ENCODE data around the gene PMVK.
"Not testable (repeated sequence)": the region's sequence is repeated elsewhere in the genome, so short reads cannot be mapped to it uniquely, and the experiment has no call there.

Gene PMVK

DNA sequence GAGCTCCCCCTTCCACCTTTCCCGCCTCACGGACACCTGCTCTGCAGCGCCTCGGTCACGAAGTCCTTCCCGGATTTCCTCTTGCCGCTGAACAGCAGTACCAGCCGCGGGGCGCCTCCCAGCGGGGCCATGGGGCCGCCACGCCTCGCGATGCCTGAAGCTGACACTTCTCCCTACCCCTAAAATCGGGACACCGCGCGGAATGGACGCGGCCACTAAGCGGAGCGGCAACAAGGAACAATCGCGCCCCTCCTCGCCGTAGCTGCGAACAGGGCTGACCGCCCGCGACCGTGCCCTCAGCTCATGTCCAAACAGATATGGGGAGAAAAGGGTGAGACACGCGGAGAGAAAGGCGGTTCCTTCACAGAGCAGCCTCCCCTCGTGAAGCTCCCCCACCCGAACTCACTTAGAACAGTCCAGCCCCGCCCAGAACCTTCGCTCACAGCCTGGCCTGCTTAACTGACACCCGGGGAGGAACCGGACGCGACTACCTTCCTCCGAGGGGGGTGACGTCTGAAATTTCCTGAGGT, at the start of gene PMVK:
Gene PMVK, minus strand, starts transcription at position 165 of the 530 bp plus-strand sequence. Its CDS starts 34 bp downstream, at position 131.
- in situ Hi-C loops (cut with HindIII; ENCODE audit: low sequenced_read_pairs) = no loop called here

- in situ Hi-C loops (cut with HindIII; ENCODE audit: low sequenced_read_pairs) = no loop called here
Measured at GRCh38 chr1:154983776-154984466, 47.4 kb upstream of the PMVK start.

DNA sequence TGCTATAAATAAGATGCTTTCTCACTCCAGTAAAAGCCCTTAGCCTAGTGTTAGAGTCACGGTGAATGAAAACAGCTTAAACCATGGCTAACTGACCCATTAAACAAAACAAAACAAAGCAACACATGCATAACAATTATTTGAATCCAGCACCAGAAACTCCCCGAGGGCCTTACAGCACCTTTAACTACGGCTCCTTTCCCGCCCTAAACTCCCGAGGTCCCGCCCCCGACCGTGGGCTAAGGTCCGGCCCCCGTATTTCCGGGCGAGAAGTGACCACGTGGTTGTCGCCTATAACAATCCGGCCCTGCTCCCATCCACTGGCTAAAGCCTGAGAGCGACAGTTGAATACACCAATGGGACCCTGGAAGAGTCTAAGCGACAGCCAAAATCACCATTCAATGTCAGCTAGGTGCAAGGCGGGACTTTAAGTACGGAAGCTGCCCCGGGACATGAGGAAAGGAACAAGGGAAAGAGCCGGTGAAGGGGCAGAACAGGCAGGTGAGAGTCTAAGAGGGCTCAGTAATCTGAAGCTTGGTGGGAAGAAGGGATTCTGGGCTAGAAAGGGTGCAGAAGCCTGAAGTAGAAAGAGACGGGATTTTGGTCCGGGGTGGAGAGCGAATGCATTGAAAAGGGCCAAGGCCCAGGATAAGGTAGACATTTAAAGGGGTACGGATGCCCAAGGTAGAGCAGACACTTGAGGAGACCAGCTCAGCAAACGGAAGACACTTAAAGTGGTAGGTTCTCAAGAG, 46.6 kb upstream of the PMVK start, which contains the start of gene FLAD1:
Gene FLAD1, plus strand, starts transcription at position 448 of the 752 bp plus-strand sequence. CDS start 351 bp downstream, outside the sequence.
- in situ Hi-C loops (cut with HindIII; ENCODE audit: low sequenced_read_pairs) = no loop called here

GRCh38 chr1:154982341-154982740, 45.8 kb upstream of the PMVK start:
- in situ Hi-C loops (cut with HindIII; ENCODE audit: low sequenced_read_pairs) = no loop called here

- in situ Hi-C loops (cut with HindIII; ENCODE audit: low sequenced_read_pairs) = no loop called here
Measured at GRCh38 chr1:154978360-154978759, 41.8 kb upstream of the PMVK start.

DNA sequence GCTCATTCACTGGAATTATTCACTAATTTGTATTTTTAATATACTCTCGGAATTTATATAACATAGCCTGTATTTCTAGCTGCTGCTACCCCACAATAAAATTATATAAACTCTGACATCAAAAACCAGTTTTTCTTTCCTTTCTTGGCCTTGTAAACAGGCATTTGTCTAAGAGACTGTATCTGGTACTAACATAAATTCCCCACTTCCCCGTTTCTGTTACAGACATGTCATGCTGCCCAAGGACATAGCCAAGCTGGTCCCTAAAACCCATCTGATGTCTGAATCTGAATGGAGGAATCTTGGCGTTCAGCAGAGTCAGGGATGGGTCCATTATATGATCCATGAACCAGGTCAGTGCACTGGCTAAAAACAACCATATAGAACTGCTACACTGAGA, 41.2 kb upstream of the PMVK start:
- in situ Hi-C loops (cut with HindIII; ENCODE audit: low sequenced_read_pairs) = not testable (repeated sequence)

GRCh38 chr1:154975409-154976059, 39.0 kb upstream of the PMVK start:
- in situ Hi-C loops (cut with HindIII; ENCODE audit: low sequenced_read_pairs) = no loop called here

DNA sequence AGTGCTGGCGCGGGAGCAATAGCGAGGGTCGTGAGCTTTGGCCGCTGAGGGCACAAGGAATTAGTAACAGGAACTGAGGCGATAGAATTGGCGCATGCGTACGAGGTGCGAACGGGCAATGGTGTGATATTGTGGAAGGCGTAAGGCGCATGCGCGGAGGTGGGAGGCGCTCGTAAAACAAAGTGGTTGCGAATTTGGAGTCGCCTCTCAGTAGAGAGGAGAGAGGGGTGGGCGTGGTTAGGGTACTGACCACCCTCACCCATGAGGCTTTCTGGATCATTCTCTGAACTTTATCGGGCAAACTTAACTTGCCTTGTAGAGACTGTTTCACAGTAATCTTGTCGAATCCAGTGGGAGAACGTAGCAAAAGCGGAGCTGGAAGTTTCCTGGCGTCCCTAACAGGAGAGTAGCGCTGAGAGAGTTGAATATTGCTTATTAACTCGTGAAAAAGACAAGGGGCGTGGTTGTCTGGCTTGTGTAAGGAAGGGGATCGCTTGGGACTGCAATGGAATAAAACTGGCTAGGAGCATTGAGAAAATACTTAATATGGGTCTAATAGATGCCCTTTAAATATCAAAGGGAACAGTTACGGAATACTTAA, 38.4 kb upstream of the PMVK start:
- in situ Hi-C loops (cut with HindIII; ENCODE audit: low sequenced_read_pairs) = no loop called here

- in situ Hi-C loops (cut with HindIII; ENCODE audit: low sequenced_read_pairs) = no loop called here
Measured at GRCh38 chr1:154974102-154974807, 37.7 kb upstream of the PMVK start, which contains the start of gene CKS1B. CKS1B (plus strand) TSS chr1:154974681; CDS start chr1:154974746, 65 bp downstream.

DNA sequence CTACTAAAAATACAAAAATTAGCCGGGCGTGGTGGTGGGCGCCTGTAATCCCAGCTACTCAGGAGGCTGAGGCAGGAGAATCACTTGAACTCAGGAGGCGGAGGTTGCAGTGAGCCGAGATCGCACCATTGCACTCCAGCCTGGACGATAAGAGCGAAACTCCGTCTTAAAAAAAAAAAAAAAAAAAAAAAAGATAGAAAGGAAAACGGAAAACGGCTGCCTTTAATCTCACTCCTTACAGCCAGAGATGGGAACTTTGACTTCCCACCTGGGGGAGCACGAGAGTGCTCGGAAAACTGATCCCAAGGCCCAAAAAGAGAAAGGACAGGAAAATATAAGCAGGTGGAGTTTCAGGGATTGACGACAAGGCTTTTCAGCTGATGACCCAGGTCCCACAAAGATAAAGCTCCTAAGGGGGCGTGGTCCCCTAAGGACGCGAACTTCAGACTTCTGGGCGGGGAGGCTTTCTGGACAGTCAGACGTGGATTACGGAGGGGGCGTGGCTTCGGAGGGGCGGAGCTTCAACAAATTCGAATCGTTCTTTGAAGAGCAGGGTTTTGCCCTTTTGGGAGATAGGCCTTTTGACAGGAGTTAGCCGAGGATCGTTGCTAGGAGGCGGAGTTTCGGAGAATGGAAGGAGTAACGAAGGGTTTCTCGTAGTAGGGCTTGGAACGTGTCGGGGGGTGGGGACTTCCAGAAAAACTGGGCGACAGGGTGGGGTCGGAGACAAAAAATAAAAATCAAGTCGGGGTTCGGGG, 37.0 kb upstream of the PMVK start:
- in situ Hi-C loops (cut with HindIII; ENCODE audit: low sequenced_read_pairs) = no loop called here

DNA sequence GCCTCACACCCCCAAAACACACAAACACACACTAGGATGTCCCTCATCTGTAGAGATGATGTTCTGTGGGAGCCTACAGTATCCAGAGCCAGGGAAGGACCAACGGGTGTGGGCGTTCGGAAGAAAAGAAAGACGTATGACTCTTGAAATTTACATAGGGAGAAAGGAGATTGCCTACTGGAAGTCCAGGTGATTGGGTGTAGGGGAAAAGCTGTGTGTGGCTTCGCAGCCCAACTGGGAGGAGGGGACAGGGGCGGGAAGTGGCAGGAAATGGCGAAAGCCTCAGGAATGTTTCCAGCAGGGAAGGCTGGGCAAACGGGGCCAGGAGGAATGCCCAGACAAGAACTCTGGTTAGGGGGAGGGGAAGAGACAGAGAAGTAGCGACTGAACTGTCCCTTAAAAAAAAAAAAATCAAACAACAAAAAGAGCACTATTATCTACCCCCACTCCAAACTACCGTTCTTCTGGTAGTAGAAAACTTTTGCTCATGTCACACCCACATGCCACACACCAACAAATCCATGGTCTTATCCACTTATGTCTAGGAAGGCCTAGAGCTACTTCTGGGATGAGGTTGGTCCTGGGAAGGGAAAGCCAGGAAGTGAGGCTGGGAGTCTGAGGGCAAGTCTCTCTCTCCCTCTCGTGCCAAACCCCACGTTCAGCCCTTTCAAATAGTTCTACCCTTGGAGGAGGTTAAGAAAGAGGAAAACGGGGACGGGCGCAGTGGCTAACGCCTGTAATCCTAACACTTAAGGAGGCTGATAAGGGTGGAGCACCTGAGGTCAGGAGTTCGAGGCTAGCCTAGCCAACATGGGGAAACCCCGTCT, 36.2 kb upstream of the PMVK start:
- in situ Hi-C loops (cut with HindIII; ENCODE audit: low sequenced_read_pairs) = no loop called here

DNA sequence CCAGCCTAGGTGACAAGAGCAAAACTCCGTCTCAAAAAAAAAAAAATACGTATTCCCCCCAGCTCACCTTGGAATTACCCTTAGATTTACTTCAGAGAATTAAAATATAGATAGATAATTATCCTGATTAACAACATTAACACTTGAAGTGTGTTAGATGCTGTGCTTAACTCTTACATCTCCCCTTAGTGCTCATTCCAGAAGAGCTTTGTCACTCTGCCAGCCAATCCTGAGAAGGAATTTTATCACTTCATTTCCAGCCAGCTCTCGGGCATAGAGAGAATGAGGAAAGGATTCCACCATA, 35.6 kb upstream of the PMVK start:
- in situ Hi-C loops (cut with HindIII; ENCODE audit: low sequenced_read_pairs) = no loop called here

- in situ Hi-C loops (cut with HindIII; ENCODE audit: low sequenced_read_pairs) = no loop called here
Measured at GRCh38 chr1:154971341-154971998, 35.0 kb upstream of the PMVK start.

DNA sequence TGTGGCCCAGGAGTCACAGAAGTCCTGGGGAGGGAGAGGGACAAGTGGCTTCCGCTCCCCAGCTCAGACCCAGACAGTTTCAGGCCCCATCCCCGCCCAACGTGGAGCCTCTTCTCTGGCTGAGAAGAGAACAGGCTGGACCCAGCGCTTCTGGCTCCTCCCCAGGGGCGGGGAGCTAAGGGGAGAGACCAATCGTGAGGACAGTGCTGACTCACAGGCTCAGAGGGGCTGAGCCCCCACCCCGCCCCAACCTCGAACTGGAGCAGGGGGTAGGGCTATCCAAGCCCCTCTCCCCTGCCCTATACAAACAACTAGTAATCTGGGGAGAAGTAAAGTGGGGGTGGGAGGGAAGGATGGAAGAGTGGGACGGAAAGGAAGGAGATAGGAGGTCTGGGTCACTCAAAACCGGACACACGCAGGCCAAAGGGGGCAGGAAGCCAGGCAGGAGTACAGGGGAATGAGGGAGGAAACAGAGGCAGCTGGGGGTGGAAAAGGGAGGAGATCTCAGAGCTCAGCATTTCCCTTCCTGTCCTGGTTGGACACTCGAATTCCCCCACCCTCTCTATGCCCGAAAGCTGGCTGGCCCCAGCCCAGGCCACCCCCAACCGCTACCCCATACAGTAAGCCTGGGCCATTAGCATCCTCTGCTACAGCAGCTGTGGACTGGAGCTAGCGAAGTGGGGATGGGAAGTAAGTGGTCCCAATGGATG, 34.3 kb upstream of the PMVK start, which contains the start of gene SHC1:
Gene SHC1, minus strand, starts transcription at position 117 of the 710 bp plus-strand sequence. CDS start 221 bp downstream, outside the sequence.
- in situ Hi-C loops (cut with HindIII; ENCODE audit: low sequenced_read_pairs) = no loop called here

DNA sequence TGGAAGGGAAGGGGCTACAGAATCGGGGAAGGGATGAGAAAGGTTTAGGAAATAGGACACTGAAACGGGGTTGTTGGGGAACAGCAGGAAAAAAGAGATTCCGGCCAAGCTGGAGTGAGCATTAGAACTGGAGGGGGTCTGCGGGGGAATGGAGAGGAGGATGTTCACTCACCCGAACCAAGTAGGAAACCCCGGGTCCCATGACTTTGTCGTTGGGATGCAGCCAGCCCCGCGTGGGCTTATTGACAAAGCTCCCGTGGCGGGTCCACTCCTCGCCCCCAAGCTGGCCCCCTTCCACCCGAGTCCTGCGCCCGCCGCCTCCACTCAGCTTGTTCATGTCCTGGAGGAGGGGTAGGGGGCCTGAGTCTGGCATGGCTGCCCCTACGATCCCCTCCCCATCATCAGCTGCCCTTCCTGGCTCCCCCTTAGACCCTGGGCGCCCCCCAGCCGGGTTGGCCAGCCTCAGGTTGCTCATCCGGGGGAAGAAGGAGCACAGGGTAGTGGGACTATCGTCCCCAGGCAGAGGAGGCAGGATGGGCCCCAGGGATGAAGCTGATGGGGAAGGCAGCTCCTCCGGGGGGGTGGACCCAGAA, 33.4 kb upstream of the PMVK start:
- in situ Hi-C loops (cut with HindIII; ENCODE audit: low sequenced_read_pairs) = no loop called here

DNA sequence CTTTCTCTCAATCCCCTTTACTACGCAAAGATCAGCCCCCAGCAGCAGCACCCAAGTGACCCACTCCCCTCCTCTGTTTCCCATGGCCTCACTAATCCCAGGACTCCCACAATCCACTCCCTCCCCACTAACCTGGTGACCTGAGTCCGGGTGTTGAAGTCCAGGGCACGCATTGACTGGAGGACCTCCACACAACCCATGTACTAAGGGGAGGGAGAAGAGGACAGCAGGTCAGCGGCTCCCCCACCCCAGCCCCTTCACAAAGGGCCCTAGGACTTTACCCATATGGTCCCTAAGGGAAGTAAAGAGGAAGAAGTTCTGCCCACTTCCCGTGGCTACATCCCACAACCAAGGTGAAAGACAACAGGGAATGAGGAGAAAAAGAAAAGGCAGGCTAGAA, 32.7 kb upstream of the PMVK start:
- in situ Hi-C loops (cut with HindIII; ENCODE audit: low sequenced_read_pairs) = no loop called here

GRCh38 chr1:154968731-154969130, 32.2 kb upstream of the PMVK start:
- in situ Hi-C loops (cut with HindIII; ENCODE audit: low sequenced_read_pairs) = no loop called here
